Central memory CD8-positive, alpha-beta T cell (primary cell): ENCODE results near the gene PLPP3.

Experiments
- ATAC-seq: fragments of 150-1000 bp; cut with Tn5 transposase; replicated peaks from 2 replicates; pipeline ENCODE4 v1.10.0; 2022; ENCODE audit warnings: mild to moderate bottlenecking, moderate FRiP score, moderate number of reproducible peaks; ENCODE audit not compliant: poor library complexity, severe bottlenecking; ENCODE audit errors: extremely low read depth
- DNase-seq, 2 donors: peaks; one replicate each; pipeline ENCODE4 v3.0.0; 2021; ENCODE audit warnings: low spot score in 2 of 2
- H3K27ac Mint-ChIP-seq: one replicate; pipeline ENCODE4 v1.8.0; 2022; ENCODE audit warnings: low read depth, mild to moderate bottlenecking, moderate library complexity, mixed read lengths
- H3K27me3 Mint-ChIP-seq: one replicate; pipeline ENCODE4 v1.8.0; 2022; ENCODE audit warnings: mixed read lengths
- H3K36me3 Mint-ChIP-seq: one replicate; pipeline ENCODE4 v1.8.0; 2022; ENCODE audit warnings: mild to moderate bottlenecking, moderate library complexity, mixed read lengths; ENCODE audit not compliant: insufficient read depth
- H3K4me1 Mint-ChIP-seq: one replicate; pipeline ENCODE4 v1.8.0; 2022; ENCODE audit warnings: mixed read lengths
- H3K4me3 Mint-ChIP-seq: one replicate; pipeline ENCODE4 v1.8.0; 2022; ENCODE audit warnings: mild to moderate bottlenecking, moderate library complexity, mixed read lengths
- H3K9me3 Mint-ChIP-seq: one replicate; pipeline ENCODE4 v1.8.0; 2022; ENCODE audit warnings: mixed read lengths

Gene PLPP3

DNA sequence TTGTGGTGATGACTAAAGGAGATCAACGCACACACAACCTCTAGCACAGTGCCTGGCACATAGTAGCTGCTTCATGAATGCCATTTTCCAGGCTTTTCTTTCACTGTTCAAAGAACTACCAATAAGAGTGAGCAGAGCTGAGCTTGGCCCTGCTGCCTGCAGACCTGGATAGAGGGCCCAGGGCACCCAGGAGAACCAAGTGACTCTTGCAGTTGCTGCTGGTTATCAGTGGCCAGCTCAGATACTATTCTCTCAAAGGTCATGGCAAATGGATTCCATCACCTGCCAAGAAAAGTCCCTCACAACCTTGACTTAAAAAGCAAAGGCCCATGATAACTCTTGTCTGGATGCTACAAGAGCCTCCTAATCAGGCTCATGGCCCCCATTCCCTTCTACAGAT, 41.7 kb downstream of the PLPP3 start:
- Mint-ChIP-seq H3K4me1 (no peaks in the 10 kb centered on the region), H3K9me3 (no peaks in the 10 kb centered on the region), H3K36me3 (no peaks in the 10 kb centered on the region), H3K27me3 (peaks cover 34% of the 10 kb centered on the region), H3K27ac (no peak overlapping the region), H3K4me3 (no peak overlapping the region)
- ATAC-seq (no peak), DNase-seq (no peak)

DNA sequence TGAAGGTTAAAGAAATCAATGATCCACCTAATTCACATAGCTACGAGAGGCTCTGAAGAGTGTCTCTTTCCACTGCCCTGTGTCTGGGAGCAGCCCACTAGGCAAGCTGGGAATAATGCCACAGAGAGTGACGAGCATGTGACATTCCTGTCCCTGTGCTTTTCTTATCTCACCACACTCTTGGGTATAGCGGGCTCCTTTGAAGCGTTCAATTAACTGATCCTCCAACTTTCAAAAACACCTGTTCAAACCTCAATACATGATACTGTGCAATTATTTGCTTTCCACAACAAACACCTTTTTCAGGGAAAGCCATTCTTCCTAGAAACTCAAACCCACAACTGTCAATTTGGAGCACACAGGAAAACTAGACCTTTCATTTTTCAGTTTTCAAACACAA, 43.4 kb downstream of the PLPP3 start:
- H3K27me3 Mint-ChIP-seq: peaks cover 34% of the 10 kb centered on the region
- no peaks in the 10 kb centered on the region for H3K4me1 Mint-ChIP-seq
- no peak for ATAC-seq
- H3K36me3 Mint-ChIP-seq: no peaks in the 10 kb centered on the region
- DNase-seq: no peak
- no peak overlapping the region for H3K27ac Mint-ChIP-seq
- no peaks in the 10 kb centered on the region for H3K9me3 Mint-ChIP-seq
- H3K4me3 Mint-ChIP-seq: no peak overlapping the region

DNA sequence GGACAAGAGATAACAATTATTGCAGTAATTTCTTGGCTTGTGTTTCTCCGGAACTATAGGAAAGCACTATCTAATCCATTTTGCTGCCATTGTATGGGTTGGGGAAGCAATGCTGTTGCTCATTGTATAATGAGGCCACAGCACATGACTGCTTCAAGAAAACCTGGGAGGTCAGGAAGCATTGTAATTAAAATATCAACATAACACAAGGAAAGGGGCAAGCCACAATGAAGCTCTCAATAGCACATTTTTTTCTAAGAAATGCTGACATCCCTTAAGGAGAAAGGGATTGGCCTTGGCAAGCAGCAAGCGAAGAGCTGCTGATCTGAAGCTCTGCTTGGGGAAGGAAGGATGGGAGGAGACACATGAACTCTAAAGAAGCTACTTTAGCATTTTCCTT, 44.0 kb downstream of the PLPP3 start:
- Mint-ChIP-seq H3K36me3 (no peaks in the 10 kb centered on the region), H3K27me3 (peaks cover 34% of the 10 kb centered on the region), H3K27ac (no peak overlapping the region), H3K4me3 (no peak overlapping the region), H3K4me1 (no peaks in the 10 kb centered on the region), H3K9me3 (no peaks in the 10 kb centered on the region)
- no peak for DNase-seq
- ATAC-seq: no peak

DNA sequence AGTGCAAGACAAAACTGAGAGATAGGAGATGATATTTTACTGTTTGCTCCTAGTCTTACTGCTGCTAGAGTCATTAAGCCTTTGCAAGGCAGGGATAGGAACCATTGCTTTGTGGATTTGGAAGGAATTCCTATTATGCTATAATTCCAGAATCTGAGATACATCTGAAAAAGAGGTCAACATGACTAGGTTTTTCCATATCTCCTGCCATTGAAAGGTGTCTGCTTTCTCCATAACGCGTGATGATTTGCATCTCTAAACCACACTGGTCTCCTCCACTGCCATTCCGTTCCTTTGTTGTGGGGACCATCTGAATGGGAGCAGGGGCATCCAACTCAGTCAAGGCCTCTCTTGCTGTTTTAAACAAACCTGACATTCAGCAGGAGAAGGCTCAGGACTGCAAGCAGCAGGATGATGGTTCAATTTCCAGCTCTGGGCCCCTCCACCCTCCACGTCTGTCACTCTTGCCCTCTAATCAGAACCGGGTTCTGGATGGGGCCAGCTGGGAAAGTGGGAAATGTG, 45.2 kb downstream of the PLPP3 start:
- no peaks in the 10 kb centered on the region for H3K9me3 Mint-ChIP-seq
- H3K27me3 Mint-ChIP-seq: peaks cover 34% of the 10 kb centered on the region
- ATAC-seq (no peak), DNase-seq (no peak)
- no peaks in the 10 kb centered on the region for H3K4me1 Mint-ChIP-seq
- no peaks in the 10 kb centered on the region for H3K36me3 Mint-ChIP-seq
- H3K4me3 Mint-ChIP-seq: no peak overlapping the region
- no peak overlapping the region for H3K27ac Mint-ChIP-seq

DNA sequence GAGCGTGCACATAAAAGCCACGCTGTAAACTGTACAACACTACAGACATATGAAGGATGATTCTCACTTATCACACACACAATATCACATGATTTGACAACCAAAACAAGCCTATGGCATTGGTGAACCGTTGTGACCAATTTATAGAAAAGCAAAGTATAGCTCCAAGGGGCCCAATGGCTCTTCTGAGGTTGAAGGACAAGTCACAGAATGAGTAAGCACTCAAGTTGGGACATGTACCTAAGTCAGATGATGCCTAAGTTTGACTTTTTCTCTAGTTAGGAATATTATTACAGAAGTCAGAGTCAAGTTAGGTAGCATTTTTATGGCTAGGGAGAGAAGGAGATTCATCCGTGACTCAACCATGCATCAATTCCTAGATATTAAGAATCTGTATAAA, 45.7 kb downstream of the PLPP3 start:
- Mint-ChIP-seq H3K4me1 (no peaks in the 10 kb centered on the region), H3K27me3 (peaks cover 34% of the 10 kb centered on the region), H3K4me3 (no peak overlapping the region), H3K9me3 (no peaks in the 10 kb centered on the region), H3K27ac (no peak overlapping the region), H3K36me3 (no peaks in the 10 kb centered on the region)
- no peak for DNase-seq
- no peak for ATAC-seq

DNA sequence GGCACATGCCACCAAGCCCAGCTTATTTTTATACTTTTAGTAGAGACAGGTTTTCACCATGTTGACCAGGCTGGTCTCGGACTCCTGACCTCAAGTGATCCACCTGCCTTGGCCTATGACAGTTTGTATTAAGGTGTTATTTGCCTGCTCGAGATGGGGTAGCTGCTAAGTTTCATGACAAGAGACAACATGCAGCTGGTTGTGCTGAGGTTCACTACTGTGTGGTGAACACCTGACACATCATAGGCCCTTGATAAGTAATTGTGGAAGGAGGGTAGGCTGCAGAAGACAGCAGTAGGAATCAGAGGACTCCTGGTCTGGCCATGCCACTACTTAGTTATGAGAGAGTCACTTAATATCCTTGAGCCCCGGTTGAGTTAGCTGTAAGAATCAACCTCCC, 46.2 kb downstream of the PLPP3 start:
- DNase-seq (no peak), ATAC-seq (no peak)
- H3K4me3 Mint-ChIP-seq: no peak overlapping the region
- H3K9me3 Mint-ChIP-seq: no peaks in the 10 kb centered on the region
- H3K4me1 Mint-ChIP-seq: no peaks in the 10 kb centered on the region
- no peak overlapping the region for H3K27ac Mint-ChIP-seq
- H3K27me3 Mint-ChIP-seq: peaks cover 34% of the 10 kb centered on the region
- no peaks in the 10 kb centered on the region for H3K36me3 Mint-ChIP-seq

DNA sequence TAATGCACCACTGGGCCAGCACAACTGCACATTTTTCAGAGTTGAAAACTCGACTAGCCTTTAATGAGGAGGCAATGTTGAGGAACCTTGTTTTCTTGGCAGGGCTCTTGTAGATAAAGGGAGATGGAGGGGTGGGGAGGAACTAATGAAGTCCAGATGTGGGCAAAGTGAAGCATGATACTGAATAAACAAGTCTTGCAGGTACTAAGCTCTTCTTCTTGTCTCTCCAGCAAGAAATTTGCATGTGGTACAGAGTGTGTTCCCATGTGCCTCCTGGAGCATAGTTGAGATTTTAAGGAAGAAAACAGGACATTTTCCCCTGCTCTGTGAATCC, 47.0 kb downstream of the PLPP3 start:
- Mint-ChIP-seq H3K27me3 (peaks cover 29% of the 10 kb centered on the region), H3K4me1 (no peaks in the 10 kb centered on the region), H3K27ac (no peak overlapping the region), H3K4me3 (no peak overlapping the region), H3K36me3 (no peaks in the 10 kb centered on the region), H3K9me3 (no peaks in the 10 kb centered on the region)
- no peak for DNase-seq
- no peak for ATAC-seq

DNA sequence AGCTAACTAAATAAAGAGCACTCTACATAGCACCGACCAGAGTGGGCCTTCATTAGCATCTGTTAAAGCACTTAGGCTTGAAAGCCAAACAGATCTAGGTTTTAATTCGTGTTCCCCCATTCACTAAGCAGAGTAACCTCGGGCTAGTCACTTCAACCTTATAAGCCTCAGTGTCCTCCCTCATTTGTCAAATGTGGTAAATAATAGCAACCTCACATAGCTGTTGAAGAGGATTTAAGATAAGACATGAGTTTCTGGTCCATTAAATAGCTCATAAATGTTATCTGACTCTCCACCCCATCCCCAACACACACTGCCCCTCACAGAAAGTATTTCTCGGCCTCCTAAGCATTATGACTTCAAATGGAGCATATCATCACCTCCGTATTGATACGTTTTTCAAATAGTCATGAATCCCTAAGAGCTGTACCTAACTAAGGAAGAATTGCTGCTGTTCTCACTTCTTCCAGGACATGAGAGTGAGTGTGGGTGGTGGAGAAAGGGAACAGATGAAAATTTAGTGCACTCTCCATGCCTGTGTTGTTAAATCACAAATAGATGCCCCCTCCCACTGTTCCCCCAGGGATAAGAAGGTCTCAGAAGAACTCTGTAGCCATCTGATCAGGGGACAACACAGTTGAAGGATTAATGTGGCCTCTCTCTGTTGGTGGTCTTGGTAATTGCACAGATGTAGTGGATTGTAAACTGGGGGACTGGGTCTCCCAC, 47.6 kb downstream of the PLPP3 start:
- H3K36me3 Mint-ChIP-seq: no peaks in the 10 kb centered on the region
- no peaks in the 10 kb centered on the region for H3K4me1 Mint-ChIP-seq
- H3K4me3 Mint-ChIP-seq: no peak overlapping the region
- no peaks in the 10 kb centered on the region for H3K9me3 Mint-ChIP-seq
- ATAC-seq (no peak), DNase-seq (no peak)
- H3K27ac Mint-ChIP-seq: no peak overlapping the region
- peaks cover 24% of the 10 kb centered on the region for H3K27me3 Mint-ChIP-seq

DNA sequence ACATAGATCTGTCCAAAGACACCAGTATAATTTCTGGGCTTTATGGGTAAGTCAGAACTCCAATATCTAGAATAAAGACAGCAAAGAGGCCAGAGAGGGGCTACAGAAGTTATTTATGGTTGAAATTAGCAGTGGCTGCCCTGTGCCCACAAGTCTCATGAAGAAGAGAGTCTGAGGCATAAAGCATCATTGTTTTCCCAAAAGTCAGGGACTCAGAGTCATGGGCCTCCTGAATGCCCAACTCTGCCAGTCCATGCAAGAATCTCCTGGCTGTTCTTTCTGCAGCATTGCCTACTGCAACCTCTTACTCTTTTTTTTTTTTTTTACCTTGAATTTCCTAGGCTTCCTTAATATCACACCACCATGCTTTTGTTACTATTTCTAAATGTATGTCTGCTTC, 49.6 kb downstream of the PLPP3 start:
- H3K27me3 Mint-ChIP-seq: peaks cover 6% of the 10 kb centered on the region
- no peaks in the 10 kb centered on the region for H3K36me3 Mint-ChIP-seq
- no peak for DNase-seq
- H3K4me3 Mint-ChIP-seq: no peak overlapping the region
- no peak for ATAC-seq
- no peaks in the 10 kb centered on the region for H3K4me1 Mint-ChIP-seq
- H3K9me3 Mint-ChIP-seq: no peaks in the 10 kb centered on the region
- no peak overlapping the region for H3K27ac Mint-ChIP-seq

DNA sequence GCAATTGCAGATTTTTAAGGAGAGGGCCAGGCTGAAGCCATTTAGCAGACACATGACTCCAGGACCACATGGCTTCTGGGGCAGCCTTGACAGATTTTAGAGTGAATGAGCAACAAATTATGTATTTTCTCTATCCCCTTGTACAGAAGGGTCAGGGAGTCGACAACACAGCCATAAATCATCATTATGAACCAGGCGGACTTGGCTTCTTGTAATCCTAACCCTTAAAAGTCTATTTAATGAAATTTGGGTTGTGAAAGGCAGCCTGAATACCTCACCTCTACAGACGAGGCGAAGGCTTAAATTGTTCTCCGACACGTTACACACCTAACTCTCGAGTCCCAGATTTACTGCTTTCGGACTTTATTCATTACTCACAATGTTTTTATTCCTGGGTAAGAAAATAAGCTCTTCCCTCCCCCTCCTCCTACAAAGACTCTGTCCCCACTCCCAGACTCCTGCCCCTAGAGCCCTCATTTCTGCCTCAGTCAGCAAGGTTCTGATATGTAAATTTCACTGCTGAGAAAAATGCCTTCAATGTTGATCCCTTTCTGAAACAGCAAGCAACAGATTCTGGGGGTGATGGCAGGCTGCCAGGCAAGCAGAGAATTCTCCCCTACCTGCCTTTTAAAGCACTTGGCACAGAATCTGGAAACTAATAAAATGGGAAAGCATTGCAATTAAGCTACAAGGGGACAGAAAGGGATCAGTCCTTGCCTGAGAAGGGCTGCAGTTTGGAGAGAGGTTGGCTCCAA, 51.6 kb downstream of the PLPP3 start:
- ATAC-seq: no peak
- H3K27ac Mint-ChIP-seq: no peak overlapping the region
- H3K27me3 Mint-ChIP-seq: no peaks in the 10 kb centered on the region
- no peak for DNase-seq
- H3K36me3 Mint-ChIP-seq: no peaks in the 10 kb centered on the region
- H3K4me3 Mint-ChIP-seq: no peak overlapping the region
- no peaks in the 10 kb centered on the region for H3K9me3 Mint-ChIP-seq
- H3K4me1 Mint-ChIP-seq: no peaks in the 10 kb centered on the region

DNA sequence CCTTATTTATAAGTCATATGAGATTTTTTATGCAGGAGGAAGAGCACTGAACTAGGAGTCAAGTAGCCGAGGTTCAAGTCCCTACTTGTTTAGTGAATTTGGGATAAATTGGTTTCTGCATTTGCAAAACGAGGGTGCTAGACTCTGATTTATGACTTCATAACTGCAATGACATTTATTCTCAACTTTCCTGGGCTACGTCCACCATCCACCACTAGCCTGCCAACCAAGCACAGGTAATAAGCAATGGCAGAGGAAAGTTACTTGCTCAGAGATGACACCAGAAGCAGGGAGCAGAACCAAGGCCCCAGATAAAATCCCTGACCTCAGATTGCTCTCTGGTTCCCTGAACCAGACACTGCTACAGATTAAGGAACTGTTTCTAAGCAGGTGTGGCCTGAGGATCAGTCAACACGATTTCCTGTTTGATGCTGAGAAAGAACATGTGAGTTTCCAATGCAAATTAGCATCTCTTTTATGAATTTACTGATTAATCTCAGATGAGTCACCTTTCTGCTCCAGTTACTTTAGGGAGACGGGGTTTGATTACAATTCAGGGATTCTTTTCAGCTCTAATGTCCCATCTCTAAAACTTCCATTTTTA, 52.7 kb downstream of the PLPP3 start:
- Mint-ChIP-seq H3K4me1 (no peaks in the 10 kb centered on the region), H3K27ac (no peak overlapping the region), H3K4me3 (no peak overlapping the region), H3K27me3 (no peaks in the 10 kb centered on the region), H3K9me3 (no peaks in the 10 kb centered on the region), H3K36me3 (peaks cover 2% of the 10 kb centered on the region)
- ATAC-seq (no peak), DNase-seq (no peak)

DNA sequence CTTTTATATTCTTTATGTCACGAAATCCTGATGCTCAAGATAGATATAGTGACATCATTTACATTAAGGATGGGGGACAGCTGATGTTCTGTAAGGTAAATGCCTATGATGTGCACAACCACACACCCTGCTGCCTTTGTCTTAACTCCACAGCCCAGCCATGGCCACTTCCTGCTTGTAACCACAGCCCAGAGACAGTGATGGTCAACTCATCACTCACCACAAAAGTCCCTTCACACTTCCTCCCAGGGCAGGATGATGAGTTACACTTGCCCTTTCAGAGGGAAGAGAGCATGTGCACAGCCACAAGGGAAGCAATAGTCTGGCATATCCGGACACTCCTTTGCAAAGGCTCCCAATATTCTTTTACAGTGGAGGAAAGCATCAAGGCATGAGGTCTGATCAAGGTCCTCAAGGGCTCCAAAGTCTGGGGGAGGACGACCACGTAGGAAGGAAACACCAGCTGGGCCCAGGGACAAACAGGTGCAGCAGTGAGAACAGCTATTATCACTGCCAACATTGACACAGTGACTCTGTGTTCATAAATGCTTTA, 53.8 kb downstream of the PLPP3 start:
- Mint-ChIP-seq H3K4me3 (no peak overlapping the region), H3K9me3 (no peaks in the 10 kb centered on the region), H3K36me3 (peaks cover 2% of the 10 kb centered on the region), H3K27ac (no peak overlapping the region), H3K27me3 (no peaks in the 10 kb centered on the region), H3K4me1 (no peaks in the 10 kb centered on the region)
- DNase-seq (no peak), ATAC-seq (peak; percentile 32)

DNA sequence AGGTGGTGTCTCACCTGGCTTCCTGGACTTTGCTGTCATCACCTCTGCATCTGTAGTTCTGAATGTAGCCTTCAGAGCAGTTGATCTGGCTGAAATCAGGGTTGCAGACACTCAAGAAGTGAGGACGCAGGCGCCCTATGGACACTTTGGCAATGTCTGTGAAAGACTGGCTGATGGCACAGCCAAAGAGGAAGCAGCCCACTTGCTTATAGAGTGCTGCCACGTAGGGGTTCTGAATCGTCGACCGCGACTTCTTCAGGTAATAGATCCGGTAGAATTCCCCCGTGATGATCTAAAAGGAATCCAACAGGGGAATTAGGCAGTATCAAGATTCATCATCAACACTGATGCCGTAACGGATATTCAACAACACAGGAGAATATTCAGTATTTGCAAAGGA, 55.1 kb downstream of the PLPP3 start:
- Mint-ChIP-seq H3K27ac (no peak overlapping the region), H3K36me3 (peaks cover 2% of the 10 kb centered on the region), H3K9me3 (no peaks in the 10 kb centered on the region), H3K4me1 (no peaks in the 10 kb centered on the region), H3K4me3 (no peak overlapping the region), H3K27me3 (no peaks in the 10 kb centered on the region)
- no peak for DNase-seq
- no peak for ATAC-seq
